8988T (cell line): ENCODE measurements around the gene FBXW11.

ENCODE experiments used
- DNase-seq: peaks from one replicate; pipeline ENCODE4 v3.0.0; 2011

FBXW11 gene

DNA sequence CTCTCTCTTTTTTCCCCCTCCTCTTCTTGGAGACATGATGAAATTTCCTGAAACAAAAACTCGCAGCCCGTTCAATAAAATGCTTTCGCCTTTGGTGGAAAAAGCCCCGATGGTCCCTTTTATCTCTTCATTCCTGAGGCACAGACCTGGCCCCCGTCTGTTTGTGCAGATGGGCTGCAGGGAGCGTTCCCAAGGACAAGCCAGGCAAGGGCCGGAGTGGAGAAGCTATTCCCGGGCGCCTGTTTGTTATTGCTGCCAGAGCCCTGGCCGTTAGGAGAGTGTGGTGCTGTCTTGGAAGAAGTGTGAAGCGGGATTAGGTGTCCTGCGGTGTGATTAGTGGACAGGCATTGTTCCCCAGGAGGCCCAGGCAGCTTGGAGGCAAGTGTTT, 149.0 kb downstream of the FBXW11 start:
- DNase-seq = no peak

DNA sequence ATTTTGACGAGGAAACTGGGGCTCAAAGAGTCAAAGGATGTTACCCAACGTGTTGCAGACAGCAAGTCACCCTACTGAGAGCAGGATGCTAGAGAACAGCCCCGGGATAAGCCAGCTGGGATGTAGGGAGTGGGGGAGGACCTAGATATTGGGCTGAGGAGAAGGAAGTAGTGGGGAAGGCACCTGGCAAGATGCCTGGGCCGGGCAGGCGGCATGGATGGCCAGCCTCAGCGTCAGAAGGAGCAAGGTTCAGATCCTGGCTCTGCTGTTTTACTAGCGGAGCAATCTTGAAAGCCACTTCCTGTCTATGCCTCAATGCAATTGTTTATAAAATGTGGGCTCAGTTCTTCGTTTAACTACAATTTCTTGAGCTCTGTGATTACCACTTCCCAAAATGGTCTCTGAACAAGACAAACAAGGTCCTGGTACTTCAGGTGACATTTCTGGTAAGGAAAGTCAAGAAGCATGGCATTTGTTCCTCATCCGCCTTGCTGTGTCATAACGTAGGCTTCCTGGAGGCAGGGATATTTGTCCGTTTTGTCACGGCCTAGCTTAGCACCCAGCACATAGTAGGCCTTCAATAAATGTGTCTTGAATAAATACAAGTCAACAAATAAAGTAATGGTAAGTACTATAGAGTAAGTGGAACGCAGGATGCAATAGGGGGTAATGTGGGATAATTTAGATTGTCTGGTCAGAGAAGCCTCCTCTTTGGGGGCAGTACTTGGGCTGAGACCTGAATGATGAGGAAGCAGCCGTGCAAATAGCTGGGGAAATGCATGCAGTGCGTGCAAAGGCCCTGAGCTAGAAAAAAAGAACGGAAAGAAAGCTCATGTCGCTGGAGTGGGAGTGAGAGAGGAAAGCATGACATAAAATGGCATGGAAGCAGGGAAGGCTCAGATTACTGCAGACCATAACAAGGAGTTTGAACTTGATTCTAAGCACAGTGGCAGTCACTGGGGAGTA, 150.4 kb downstream of the FBXW11 start:
- no peak for DNase-seq

DNA sequence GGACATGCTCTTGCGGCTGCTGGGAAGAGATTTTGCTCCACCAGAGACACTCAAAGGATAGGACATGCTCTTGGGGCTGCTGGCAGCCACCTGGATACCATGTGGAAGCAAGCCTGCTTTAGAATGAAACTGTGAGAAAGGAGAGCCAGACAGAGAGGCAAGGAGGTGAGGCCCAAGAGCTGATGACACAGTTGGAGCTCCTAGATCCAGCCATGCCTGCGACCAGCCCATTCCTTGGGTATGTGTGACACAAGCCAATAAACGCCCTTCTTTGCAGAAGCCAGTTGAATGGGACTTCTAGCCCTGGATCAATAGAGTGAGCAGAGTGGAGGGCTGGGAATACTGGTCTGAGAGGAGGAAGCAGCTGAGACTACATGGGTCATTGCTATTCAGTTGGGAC, 151.2 kb downstream of the FBXW11 start:
- DNase-seq = no peak

DNA sequence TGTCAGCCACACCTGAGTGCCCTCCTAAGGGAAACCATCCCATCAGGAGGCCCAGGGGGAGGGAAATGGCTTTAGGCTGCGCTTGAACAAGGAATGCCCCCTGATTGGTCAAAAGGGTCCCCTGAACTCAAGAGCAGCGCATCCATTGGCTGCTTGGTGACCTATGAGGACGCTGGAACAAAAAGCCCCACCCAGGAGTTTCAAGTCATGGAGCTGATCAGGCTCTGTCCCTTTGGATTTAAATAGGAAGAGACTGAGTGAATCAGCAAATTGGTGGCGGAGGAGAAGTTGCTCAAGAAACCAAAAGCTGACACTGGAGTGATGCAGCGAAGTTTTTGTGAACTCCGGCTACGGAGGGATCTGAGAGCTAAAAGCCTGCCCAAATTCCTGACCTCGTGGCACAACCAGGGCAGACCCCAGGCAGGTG, 154.2 kb downstream of the FBXW11 start:
- DNase-seq = no peak

DNA sequence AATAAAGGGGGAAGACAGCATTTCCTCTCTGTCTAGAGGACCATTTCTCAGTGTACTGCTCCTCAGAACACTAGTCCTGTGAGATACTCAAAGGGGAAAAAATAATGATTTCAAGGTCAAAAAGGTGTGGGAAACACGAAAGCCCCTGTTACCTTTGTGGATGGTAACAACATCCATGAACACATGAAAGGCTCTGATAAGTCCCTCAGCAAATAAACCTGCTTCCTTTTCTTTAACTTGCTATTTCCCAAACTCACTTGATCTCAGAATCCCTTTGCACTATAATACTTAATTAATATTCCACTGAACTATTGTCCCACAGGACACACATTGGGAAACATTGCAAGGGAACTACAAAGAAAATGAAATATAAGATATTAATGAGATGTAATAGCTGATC, 155.2 kb downstream of the FBXW11 start:
- no peak for DNase-seq

DNA sequence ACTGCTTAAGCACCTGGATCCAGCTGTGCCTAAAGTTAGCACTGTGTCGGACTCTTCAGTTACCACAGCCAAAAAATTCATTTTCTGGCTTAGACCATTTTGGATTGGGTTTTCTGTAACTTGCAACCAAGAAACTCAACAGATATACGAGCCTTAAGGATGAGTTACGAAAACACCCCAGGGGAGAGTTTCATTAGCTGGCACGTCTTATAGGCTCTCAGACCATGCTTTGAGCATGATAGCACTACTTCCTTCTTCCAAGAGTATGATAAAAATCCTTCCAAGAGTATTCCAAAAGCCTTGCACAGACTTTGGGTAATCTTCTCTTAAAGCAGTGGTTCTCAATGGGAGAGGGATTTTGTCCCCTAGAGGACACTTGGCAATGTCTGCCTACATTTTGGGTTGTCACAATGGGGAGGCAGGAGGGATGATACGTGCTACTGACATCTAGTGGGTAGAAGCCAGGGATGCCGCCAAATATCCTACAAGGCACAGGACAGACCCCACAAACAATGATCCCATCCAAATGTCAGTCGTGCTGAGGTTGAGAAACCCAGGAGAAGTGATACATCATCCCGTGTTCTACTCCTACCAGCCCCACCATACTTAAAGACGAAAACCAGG, 156.0 kb downstream of the FBXW11 start:
- peak; percentile 62 for DNase-seq

DNA sequence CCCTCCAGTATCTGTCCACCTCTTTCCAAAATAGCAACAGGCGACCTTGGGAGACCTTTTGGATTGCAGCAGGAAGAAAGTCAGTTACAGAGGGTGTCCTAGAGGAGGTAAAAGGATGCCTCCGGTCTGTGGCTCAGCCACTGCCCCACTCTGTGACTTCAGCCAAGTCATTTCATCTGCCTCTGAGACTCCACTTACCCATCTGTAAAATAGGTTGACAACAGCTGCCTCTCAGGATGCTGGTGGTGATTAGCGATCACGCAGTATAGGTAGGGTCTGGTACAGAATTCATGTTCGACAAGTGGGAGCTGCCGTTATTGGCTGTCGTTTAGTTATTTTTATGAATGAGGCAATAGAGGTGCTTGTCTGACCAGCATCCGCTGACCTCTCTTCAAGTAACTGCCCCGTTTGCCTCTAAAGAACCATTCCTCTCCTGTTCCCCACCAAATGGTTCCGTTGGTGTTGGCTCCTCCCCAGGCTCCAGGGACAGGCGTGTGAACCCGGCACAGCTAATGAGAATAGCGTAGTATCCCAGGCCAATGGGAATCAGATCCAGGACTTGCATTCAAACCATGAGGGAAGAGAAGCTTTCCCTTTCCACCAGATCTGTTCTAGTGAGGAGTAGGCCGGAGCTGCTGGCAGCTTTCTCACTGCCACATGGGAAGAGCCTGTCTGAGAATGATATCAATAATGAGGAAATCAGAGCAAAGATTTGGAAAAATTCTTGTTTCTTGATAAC, 156.7 kb downstream of the FBXW11 start:
- no peak for DNase-seq

DNA sequence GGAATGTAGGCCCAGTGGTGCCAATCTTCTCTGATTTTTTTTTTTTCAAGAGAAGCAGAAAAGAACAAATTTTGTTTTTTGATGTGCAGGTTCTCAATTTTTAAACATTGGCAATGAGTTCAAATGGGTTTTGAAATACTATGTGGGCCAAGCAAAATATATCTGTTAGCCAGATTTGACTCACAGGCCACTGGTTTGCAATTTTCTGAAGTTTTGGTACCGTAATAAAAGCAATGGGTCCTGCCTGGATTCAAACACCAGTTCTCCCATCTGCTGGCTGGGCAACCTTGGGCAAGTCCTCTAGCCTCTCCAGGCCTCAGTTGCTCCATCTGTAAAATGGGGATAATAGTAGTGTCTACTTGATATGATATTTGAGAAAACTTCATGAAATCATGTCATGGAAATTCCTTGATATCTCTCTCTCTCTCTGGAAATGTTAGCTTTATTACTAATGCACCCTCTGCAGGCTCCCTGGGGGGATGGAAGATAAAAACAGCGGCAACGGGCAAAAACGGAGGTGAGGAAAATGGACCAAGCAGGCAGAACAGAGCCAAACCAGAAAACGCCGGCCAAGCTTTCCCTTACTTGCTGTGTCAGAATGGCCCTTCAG, 157.4 kb downstream of the FBXW11 start:
- no peak for DNase-seq

DNA sequence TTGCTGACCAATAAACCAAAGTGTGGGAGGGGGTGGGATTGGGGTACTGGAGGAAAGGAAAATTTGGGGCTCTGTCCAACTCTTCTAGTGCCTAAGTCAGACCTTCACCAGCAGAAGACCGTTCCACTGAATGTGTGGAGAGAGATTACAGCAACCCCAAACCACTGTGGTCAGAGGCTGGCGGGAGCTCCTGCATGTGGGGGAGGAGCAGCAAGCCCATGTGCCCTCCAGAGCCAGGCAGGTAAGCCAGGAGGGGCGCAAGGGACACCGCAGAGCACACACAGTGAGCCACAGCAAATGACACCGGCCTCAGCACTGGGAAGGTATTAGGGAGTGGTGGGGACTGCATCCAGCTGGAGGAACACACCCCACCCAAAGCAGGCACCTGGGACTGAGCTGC, 158.0 kb downstream of the FBXW11 start:
- no peak for DNase-seq

DNA sequence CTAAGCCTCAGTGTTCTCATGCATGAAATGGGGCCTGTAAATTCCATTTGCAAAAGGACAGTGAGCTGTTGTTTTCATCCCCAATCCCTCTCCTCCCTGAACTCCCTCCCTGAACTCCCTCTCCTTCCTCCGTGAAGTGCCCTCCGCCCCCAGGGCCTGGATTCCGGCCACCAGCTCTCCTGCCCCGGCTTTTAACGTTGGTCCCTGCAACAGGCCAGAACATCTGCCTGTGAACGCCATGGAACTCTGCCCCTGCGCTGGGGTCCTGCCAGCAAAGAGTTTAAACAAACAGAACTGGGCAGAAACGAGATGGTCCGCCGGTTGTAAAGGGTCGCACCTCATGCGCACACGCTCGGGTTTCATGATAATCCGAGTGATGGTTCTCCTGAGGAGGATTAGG, 158.4 kb downstream of the FBXW11 start:
- no peak for DNase-seq

DNA sequence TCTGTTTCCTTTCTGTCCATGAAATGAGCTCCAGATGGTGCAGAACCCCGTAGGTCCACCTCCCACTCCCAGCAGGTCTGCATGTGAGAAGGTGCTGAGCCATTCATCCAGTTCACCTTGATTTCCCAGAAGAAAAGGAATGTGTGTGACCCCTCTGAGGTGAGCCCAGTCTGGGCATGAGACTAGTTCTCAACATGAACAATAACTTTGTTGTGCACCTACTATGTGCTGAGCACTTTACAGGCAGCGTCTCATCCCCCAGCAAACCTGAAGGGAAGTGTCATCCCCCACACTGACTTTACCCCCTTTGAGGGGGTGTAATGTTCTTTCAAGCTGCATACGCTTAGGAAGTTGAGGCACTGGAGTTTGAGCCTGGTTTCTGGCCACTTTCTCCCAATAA, 159.4 kb downstream of the FBXW11 start:
- no peak for DNase-seq

DNA sequence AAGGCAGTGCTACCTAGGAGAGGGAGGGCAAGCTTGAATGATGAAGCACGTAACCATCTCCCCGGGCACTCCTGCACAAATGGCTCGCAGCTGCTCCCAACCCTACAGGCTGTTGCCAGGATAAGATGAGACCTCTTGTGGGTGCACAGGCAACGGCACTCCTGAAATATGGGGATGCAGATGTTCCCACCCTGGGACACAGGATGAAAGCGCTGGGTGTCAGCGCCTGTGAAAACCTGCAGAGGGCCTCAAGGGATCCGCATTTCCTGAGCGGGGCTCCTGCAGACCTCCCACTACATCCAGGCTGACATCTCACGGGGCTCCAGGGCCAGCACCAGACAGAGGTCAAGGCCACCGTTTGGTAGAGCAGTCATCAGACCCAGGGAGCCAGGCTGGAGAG, 160.1 kb downstream of the FBXW11 start:
- no peak for DNase-seq

DNA sequence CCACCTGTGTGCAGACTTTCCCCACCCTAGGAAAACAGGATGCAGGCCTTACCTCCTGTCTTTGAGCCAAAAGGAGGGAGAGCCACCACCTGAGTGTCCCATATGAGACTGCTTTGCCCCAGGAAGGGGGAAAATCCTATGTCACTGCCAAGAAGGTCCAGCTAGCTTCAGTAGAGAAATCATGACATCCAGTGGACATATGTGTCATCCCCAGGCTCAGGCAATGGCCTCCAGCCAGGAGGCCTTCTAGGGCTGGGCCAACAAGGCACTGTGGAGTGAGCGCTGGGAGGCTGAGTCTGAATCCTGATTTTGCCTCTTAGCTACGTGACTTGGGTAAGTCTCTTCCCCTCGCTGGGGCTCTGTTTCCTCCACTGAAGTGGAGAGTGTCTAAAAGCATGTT, 160.6 kb downstream of the FBXW11 start:
- no peak for DNase-seq

DNA sequence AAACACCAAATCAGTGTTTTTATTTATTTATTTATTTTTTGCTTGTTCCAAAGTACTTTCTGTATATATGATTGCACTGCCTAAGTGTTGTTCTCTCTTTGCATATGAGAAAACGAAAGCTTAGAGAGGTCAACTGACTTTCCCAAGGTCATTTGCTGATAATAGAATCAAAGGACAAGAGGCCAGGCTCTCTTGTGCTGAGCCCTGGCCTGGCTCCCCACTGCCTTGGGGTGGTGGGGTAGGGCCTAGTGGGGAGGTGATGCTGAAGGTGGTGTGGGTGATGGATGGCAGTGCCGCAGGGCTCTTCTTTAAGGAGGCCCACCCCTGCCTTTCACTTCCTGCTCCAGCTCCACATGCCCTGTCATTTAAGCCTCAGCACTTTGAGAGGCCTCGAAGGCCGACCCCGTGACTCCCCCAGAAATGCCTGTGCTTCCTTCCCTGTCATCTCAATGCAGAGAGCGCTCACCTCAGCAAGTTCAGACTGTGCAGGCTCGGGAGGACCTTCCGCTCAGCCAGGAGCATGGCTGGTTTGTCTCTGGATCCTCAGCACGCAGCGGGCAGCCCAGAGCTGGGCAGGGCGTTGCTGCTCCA, 161.3 kb downstream of the FBXW11 start:
- no peak for DNase-seq

DNA sequence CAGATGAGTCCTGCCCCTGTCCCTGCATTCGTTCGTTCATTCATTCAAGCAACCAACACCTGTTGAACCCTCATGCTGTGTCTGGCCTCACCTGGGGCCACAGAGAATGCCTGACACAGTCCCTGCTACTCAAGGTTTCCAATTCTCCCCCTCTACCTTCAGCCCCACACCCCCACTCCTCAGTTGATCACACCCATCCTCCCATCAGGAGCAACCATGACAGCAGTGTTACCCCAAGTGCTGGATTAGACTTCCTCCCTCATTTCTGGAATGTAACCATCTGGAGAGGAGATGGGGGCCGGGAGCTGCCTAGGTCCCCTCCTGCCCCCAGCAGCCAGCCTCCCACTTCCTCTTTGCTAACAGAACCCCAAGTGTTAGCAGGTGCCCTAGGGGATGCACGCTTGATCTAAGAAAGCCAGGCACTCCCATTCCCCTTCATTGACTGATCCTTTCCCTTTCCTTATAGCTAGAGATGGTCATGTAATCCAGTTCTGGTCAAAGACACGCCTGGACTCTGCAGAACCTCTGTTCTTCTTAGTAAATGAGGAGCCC, 163.6 kb downstream of the FBXW11 start:
- DNase-seq = no peak

DNA sequence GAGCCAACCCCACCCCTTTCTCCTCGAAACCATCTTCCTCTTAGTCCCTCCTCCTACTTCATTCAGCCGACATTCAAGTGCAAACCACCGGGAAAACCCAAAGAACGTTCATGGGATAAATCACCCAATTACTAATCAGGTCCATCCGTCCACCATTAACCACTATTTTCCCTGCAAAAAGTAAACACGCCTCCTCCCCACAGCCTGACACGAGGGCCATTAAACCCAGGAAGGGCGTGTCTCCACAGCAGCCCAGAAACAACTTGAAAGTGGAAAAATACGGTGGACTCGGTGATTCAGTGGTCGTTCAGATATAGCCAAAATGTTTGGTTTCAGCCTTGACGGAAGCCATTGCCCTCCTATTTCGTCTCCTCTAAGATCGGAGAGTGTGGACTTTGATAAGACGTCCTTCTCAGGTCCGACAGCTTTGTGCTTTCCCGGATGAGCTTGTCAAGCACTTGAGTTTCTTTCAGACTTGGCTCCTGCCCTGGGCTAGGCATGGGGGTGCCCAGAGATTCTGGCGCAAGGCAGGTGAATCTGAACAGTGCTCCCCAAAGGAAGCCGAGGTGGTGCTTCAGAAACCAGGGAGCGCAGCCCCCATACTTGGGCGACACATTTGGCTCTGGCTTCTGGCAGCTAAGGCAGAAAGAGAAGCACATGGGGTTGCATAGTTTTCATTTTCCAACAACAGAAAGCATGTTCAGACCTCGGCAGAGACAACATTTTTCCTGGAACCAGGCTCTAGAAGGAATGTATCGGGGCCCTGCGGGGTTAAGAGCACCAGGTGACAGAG, 164.3 kb downstream of the FBXW11 start:
- DNase-seq = no peak

DNA sequence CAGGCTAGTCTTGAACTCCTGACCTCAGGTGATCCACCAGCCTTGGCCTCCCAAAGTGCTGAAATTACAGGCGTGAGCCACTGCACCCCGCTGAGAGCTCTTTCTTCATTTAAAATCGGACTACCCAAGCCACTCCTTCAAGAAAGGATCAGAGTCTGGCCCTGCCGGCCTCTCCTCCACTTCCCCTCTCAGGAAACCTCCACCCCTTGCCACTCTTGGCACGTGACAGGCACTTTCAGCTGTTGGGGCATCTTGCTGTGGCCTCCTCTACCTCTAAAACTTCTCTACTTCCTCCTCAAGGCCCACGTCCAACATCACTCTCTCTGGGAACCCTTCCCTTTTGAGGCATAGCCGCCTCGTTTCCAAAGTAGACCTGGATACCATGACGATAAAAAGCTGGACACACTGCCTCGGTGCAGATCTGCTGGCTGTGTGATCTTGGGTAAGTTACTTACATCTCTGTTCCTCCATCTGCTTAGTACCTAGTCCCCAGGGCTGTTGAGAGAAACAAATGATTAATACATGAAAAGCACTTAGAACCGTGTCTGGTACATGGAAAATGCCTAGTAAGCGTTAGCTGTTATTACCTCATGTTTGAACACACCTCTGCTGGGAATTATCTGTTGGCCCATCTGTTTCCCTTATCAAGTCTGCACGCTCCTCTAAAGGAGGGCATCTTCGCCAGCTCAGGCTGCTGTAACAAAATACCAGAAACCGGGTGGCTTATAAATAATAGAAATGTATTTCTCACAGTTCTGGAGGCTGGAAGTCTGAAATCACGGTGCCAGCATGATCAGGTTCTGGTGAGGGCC, 165.5 kb downstream of the FBXW11 start:
- no peak for DNase-seq

DNA sequence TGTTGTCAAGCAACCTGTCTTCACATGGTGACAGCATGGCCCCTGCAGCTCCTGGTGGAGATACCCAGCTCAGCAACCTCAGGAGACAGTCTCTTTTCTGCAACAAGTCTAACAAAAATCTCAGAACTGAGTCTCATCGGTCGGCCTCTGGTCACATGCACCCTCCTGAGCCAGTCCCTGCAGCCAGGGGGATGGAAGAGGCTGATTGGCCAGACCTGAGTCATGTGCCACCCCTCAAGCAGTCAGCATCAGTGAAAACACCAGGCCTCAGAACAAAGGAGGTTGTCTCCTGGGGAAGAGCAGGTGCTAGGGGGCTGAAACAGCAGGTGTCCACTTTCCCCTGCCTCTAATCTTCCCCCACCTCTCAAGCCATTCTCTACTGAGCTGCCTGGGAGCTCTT, 166.4 kb downstream of the FBXW11 start:
- DNase-seq = no peak

DNA sequence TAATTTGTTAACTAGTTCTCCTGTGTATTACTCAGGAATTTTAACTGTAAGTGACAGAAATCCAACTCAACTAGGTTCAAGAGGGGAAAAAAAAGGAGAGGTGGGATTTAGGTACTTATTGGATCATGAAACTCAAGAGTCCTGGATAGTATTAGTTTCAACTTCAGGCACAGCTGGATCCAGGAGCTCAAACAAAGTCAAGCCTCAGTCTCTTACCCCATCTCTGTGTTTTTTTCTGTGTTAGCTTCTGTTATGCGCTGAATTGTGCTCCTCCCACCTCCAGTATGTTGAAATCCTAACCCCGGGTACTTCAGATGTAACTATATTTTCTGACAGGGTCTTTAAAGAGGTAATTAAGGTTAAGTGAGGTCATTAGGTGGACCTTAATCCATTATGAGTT, 167.3 kb downstream of the FBXW11 start:
- no peak for DNase-seq

DNA sequence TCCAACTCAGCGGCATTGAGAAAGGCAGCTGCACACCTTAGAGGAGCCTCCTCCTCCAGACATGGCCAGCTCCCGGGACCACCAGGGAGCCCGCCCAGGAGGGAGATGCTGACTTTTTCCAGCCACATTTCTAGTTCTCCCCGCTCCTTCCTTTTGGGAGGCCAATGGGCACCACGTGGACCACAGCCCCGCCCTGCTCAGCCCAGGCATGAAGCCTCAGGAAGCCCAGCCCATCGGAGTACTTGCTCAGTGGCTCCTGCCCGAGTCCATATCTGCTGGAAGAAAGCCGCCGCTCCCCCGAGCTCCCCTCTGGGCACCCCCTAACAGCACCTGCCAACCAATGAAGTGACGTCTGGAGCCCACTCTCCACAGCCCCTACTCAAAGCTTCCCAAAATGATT, 168.4 kb downstream of the FBXW11 start:
- DNase-seq = no peak

DNA sequence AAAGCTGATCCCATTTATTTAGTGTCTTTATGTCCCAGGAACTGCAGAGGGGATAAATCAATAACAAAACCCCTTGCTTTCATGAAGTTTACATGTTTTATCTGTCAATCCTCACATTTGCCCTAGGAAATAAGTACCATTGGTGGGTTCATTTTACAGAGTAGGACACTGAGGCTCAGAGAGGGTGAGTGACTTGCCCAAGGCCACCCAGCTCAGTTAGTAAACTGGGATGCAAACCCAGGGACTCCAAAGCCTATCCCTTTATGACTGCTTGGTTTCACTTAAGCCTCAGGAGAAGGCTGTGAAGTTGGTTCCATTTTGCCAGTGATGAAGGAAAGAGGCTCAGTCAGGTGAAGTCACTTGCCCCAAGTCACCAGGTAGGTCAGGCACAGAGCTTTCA, 168.9 kb downstream of the FBXW11 start:
- no peak for DNase-seq
